Brain microvascular endothelial cell (primary cell): ENCODE results near the gene NLRP4.

Source experiments
- DNase-seq: peaks from one replicate; pipeline ENCODE4 v3.0.0-alpha.2; 2020
- H3K27ac ChIP-seq: fragments of 250-450 bp; sonication (Bioruptor Pico); 2 replicates; pipeline ENCODE4 v1.5.1; 2020; ENCODE audit warnings: mild to moderate bottlenecking, moderate library complexity
- H3K27me3 ChIP-seq: fragments of 250-450 bp; sonication (Bioruptor Pico); replicated peaks from 2 replicates; pipeline ENCODE4 v1.5.1; 2020; ENCODE audit warnings: mild to moderate bottlenecking
- H3K36me3 ChIP-seq: fragments of 250-450 bp; sonication (Bioruptor Pico); replicated peaks from 2 replicates; pipeline ENCODE4 v1.5.1; 2020; ENCODE audit warnings: mild to moderate bottlenecking
- H3K4me3 ChIP-seq: 2 replicates; pipeline ENCODE4 v1.5.1; 2011; ENCODE audit warnings: low read depth, mild to moderate bottlenecking, control low read depth, low read length, moderate library complexity
- in situ Hi-C: cut with HindIII; loops from 2 replicates; pipeline ENCODE4 v1.10.0; 2017; ENCODE audit warnings: low sequenced_read_pairs, low pct_ligation_motif_present
- TF ChIP-seq, protein P1 (sequence below): IDR thresholded peaks from 2 replicates; pipeline ENCODE4 v1.5.1; 2011; ENCODE audit warnings: low read depth, mild to moderate bottlenecking, moderate library complexity, low read length, control low read depth, inconsistent platforms; ENCODE audit errors: missing control alignments

NLRP4 gene

DNA sequence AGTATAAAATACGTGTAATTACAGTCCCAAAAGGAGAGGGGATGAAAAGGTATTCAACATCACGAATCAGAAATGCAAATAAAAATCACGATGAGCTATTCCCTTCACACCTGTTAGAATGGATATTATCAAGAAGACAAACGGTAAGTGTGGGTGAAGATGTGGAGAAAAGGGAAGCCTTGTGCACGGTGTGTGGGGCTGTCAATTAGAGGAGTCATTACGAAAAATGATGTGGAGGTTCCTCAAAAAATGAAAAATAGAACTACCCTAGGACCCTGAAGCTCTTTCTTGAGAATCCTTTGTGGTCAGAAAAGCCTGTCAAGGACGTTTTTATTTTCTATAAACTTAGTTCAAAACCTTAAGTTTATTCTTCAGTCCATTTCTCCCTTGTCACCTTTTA is 23.9 kb upstream of the NLRP4 start:
- Histone ChIP-seq H3K27me3 (no peaks in the 10 kb centered on the region), H3K36me3 (no peaks in the 10 kb centered on the region), H3K27ac (no peak overlapping the region), H3K4me3 (no peak overlapping the region)
- no peak for DNase-seq
- in situ Hi-C loops = no loop called here
- TF ChIP-seq, protein P1, sequence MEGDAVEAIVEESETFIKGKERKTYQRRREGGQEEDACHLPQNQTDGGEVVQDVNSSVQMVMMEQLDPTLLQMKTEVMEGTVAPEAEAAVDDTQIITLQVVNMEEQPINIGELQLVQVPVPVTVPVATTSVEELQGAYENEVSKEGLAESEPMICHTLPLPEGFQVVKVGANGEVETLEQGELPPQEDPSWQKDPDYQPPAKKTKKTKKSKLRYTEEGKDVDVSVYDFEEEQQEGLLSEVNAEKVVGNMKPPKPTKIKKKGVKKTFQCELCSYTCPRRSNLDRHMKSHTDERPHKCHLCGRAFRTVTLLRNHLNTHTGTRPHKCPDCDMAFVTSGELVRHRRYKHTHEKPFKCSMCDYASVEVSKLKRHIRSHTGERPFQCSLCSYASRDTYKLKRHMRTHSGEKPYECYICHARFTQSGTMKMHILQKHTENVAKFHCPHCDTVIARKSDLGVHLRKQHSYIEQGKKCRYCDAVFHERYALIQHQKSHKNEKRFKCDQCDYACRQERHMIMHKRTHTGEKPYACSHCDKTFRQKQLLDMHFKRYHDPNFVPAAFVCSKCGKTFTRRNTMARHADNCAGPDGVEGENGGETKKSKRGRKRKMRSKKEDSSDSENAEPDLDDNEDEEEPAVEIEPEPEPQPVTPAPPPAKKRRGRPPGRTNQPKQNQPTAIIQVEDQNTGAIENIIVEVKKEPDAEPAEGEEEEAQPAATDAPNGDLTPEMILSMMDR = no peak

DNA sequence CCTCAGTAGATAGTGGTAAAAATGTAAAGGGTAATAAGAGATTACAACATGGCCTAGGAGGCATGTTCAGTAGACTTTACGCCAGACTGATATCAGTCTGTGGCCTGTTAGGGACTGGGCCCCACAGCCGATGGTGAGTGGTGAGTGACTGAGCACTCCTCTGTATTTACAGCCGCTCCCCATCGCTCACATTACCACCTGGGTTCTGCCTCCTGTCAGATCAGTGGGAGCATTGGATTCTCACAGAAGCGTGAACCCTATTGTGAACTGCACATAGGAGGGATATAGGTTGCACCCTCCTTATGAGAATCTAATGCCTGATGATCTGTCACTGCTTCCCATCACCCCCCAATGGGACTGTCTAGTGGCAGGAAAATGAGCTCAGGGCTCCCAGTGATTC is 22.4 kb upstream of the NLRP4 start:
- Histone ChIP-seq H3K36me3 (no peaks in the 10 kb centered on the region), H3K27ac (no peak overlapping the region), H3K27me3 (no peaks in the 10 kb centered on the region), H3K4me3 (no peak overlapping the region)
- in situ Hi-C loops = no loop called here
- DNase-seq = no peak
- TF ChIP-seq, protein P1 = no peak

DNA sequence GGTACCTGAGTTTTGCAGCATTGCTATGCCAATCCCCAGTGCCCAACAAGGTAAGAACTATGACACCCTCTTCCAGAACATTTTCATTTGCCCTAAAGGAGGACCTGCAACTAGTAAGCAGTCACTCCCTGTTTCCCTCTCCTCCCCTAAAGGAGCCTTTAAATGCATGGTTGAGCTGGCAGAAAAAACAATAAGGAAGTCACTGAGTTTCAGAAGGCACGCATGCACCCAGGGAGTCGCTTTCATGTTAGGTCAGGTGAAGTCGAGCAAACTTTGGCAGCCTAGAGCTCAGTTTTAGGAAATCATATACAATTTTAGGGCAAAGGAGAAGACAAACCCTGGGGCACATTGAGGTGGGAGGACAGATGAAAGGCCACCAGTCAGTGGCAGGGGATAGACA is 16.3 kb upstream of the NLRP4 start:
- TF ChIP-seq, protein P1 = no peak
- H3K36me3 ChIP-seq = no peaks in the 10 kb centered on the region
- in situ Hi-C loops = no loop called here

DNA sequence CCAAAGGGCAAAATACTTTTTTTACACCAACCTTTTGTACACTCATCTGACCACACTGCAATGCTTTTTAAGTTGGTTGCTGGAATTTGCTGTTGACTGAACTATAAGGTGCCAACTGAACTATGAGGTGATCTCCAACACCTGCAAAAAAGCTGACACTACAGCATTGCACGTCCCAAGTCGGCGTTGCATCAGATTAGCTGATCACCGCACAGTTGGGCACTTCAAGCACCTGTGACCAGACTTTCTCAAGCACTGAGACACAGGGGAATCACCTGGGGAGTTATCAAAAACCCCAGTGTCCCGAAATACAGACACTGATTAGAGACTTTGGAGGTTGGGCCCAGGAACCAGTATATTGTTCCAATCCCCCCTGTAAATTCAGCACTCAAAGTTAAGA is 5.7 kb upstream of the NLRP4 start:
- Histone ChIP-seq H3K27ac (no peak overlapping the region), H3K4me3 (no peak overlapping the region), H3K27me3 (no peaks in the 10 kb centered on the region), H3K36me3 (no peaks in the 10 kb centered on the region)
- no peak for DNase-seq
- TF ChIP-seq, protein P1 = no peak
- in situ Hi-C loops = no loop called here

More for the DNA sequence above, 16.3 kb upstream of the NLRP4 start:
- Histone ChIP-seq H3K4me3 (no peak overlapping the region), H3K27me3 (no peaks in the 10 kb centered on the region), H3K27ac (no peak overlapping the region)
- no peak for DNase-seq

DNA sequence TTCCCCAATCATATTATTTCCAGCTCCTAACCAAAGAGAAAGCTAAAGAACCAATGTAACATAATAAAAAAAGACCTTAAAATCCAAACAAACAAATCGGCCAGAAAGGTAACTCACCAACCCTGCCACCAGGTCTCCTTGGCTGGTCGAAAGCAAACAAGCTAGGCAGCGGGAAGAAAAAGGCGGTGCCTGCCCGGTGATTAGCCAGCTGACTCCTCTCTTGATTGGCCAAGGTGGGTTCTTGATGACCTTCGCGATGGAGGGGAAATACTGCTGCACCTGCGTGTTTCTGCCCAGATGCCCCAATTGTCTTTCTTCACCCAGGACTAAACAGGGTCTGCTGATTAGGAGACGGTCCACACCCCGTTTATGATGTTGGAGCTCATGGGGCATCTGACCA is 4.5 kb upstream of the NLRP4 start, which contains the start of gene NLRP11:
Gene NLRP11, minus strand, starts transcription at position 154 of the 400 bp plus-strand sequence. CDS start 13,825 bp downstream, outside the sequence.
- H3K27me3 ChIP-seq = no peaks in the 10 kb centered on the region
- no peaks in the 10 kb centered on the region for H3K36me3 ChIP-seq
- DNase-seq = no peak
- TF ChIP-seq, protein P1 = no peak
- in situ Hi-C loops = no loop called here
- H3K4me3 ChIP-seq = no peak within 1 kb of the TSS
- H3K27ac ChIP-seq = no peak within 1 kb of the TSS

DNA sequence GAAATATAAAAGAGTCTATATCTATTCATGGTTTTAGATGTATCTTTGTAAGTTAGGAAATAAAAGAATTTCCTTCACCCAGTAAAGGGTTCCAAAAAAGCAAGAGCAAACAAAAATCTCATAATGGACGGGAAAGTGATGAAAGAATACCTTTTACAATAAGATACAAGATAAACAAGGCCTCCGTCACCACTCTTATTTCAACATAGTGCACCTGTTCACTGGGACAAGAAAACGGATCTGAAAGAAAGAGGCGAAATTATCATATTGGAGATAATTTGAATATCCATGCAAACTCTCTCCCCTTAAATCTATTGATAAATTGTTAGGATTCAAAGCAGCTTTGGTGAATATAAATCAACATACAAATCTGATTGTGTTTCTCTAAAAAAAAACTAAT is 3.7 kb upstream of the NLRP4 start:
- TF ChIP-seq, protein P1 = no peak
- Histone ChIP-seq H3K36me3 (no peaks in the 10 kb centered on the region), H3K27me3 (no peaks in the 10 kb centered on the region), H3K27ac (no peak overlapping the region), H3K4me3 (no peak overlapping the region)
- DNase-seq = no peak
- in situ Hi-C loops = no loop called here
